ENCODE data around the gene THBS2. TPM values are rescaled to one million over a fixed set of nuclear protein-coding genes. Genes with fewer than 3 reads are reported as not detected.

The THBS2 gene
- total RNA-seq, 2 donors from 2014 or later, result 16.2 to 24.5 TPM

DNA sequence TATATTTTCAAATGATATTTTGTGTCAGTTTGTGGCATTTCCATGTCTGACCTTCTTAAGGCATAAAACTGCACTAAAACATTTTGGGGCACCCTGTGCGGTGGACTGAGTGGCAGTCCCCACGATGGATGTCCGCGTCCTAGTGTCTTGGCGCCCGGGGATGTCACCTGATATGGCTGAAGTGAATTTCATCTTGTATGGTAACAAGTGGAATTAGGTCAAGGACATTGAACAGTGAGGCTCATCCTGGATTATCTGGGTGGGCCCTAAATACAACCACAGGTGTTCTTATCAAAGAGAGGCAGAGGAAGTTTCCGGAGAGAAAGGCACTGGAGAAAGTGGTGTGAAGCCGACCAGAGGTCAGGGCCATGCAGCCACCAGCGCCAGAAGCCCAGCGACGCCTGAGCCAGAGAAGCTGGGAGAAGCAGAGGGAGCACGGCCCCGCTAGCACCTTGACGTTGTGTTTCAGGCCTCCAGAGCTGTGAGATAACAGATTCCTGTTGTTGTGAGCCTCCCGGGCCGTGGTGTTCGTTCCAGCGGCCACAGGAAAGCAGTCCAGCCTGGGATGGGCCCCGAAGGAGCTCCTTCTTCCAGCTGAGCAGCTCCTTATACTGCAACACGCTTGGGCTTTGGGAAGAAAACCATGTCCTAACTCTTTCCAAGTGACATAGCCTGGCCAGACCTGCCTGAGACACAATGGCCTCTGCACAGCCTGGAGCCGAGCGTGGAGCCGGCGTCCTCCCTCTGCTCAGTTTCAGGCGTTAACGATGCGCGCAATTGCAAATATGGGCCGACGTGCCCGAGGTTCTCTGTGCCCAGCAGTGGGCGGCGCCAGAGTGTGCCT lies 22.5 kb downstream of the THBS2 start:
- Histone ChIP-seq H3K27ac (peak overlapping the region; percentile 13 to 40), H3K36me3 (peaks cover 27% of the 10 kb centered on the region), H3K27me3 (no peaks in the 10 kb centered on the region), H3K9me3 (no peaks in the 10 kb centered on the region), H3K4me3 (no peak overlapping the region), H3K4me1 (no peaks in the 10 kb centered on the region)
- TF ChIP-seq, protein P1, sequence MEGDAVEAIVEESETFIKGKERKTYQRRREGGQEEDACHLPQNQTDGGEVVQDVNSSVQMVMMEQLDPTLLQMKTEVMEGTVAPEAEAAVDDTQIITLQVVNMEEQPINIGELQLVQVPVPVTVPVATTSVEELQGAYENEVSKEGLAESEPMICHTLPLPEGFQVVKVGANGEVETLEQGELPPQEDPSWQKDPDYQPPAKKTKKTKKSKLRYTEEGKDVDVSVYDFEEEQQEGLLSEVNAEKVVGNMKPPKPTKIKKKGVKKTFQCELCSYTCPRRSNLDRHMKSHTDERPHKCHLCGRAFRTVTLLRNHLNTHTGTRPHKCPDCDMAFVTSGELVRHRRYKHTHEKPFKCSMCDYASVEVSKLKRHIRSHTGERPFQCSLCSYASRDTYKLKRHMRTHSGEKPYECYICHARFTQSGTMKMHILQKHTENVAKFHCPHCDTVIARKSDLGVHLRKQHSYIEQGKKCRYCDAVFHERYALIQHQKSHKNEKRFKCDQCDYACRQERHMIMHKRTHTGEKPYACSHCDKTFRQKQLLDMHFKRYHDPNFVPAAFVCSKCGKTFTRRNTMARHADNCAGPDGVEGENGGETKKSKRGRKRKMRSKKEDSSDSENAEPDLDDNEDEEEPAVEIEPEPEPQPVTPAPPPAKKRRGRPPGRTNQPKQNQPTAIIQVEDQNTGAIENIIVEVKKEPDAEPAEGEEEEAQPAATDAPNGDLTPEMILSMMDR (IDR thresholded peaks at IDR 0.05), result no peak
- DNase-seq (ENCODE audit: low spot score), result peak; percentile 57

DNA sequence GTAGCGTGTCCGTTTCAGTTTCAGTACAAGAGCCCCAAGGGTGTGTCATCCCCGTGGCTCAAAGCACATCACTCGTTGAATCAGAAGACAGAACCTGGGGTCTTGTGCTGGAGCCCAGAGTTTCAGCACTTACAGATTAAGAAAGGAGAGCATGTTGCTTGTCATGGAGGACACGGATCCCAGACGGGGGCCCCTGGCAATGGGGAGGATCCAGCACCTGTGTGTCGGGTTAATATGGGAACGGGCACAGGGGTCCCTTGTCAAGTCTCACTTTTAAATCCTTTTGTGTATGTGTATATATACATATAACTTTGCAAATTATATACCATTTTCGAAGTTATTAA lies 23.4 kb downstream of the THBS2 start:
- DNase-seq (ENCODE audit: low spot score), result peak; percentile 58
- H3K9me3 ChIP-seq, result no peaks in the 10 kb centered on the region
- no peak overlapping the region for H3K4me3 ChIP-seq
- H3K4me1 ChIP-seq, result no peaks in the 10 kb centered on the region
- peak overlapping the region in 1 of 2 donors; percentile 35 for H3K27ac ChIP-seq
- peaks cover 27% of the 10 kb centered on the region for H3K36me3 ChIP-seq
- no peaks in the 10 kb centered on the region for H3K27me3 ChIP-seq
- TF ChIP-seq, protein P1 (IDR thresholded peaks at IDR 0.05), result no peak

DNA sequence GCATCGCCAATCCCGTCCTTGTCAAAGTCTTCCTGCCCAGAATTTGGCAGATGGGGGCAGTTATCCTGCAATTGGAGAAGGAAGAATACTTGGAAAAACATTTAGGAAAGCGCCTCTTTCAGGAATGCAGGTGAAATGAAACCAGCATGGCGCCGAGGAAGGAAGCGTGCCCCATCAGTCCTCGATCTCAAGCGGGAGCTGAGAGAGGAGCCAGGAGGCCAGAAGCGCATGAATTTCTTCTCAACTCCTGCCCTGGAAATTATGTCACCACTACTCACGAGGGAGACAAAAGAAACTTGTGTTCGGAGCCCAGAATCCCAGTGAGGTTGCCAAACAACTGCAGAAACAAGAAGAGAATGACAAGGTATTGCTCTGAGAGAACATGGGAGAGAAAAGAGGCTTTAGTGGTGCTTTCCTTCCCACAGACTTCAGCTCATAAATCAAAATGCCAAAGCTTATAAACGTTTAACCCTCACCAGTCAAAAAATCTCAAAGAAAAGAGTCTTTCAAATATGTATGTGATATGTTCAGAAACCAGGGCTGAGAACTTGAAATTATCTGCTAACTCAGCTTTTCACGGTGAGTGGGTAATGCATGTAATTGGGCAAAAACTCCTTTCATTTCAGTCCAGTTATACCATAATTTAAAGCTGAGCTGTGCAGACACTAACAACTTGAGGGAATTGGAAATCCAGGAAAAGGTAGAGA lies 23.9 kb downstream of the THBS2 start:
- Histone ChIP-seq H3K27me3 (no peaks in the 10 kb centered on the region), H3K4me3 (no peak overlapping the region), H3K4me1 (no peaks in the 10 kb centered on the region), H3K9me3 (no peaks in the 10 kb centered on the region), H3K27ac (peak overlapping the region in 1 of 2 donors; percentile 35), H3K36me3 (peaks cover 27% of the 10 kb centered on the region)
- TF ChIP-seq, protein P1 (IDR thresholded peaks at IDR 0.05), result no peak
- peak; percentile 70 for DNase-seq (ENCODE audit: low spot score)

DNA sequence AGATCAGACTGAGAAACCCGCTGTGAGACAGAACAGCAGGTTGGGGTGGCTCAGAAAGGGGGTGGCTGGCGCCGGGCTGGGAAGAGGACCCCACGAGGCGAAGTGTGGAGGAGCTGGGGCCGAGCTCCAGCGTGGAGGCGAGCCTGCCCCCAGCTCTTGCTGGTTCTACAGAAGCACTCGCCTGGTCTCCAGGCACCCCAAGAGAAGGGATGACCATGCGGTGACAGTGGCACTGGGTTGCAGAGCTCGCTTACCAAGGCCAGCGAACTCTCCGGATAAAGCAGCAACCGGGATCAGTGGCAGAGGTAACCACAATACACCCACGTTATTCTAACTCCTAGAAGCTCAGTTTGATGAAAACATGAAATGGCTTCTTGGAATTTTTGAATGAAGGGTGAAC lies 26.5 kb downstream of the THBS2 start:
- no peak overlapping the region for H3K27ac ChIP-seq
- TF ChIP-seq, protein P1 (IDR thresholded peaks at IDR 0.05), result no peak
- H3K9me3 ChIP-seq, result no peaks in the 10 kb centered on the region
- H3K4me1 ChIP-seq, result no peaks in the 10 kb centered on the region
- H3K27me3 ChIP-seq, result no peaks in the 10 kb centered on the region
- no peak overlapping the region for H3K4me3 ChIP-seq
- no peak for DNase-seq (ENCODE audit: low spot score)
- peaks cover 8% of the 10 kb centered on the region for H3K36me3 ChIP-seq

DNA sequence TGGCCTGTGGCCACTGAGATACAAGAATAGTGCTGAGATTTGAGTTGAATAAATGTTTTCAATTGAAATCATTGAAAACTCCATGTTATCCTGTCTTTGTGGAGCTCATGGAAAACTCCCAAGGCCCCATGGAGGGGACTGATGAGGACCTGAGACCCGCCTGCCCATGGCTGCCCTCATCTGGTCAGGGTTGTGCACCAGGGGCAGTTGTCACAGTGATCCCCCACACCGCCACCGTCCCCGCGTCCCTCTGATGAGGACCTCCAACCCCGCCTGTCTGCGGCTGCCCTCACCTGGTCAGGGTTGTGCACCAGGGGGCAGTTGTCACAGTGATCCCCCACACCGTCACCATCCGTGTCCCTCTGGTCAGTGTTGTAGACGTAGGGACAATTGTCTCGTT lies 27.8 kb downstream of the THBS2 start:
- peaks cover 5% of the 10 kb centered on the region for H3K36me3 ChIP-seq
- no peak for DNase-seq (ENCODE audit: low spot score)
- no peak overlapping the region for H3K27ac ChIP-seq
- no peaks in the 10 kb centered on the region for H3K27me3 ChIP-seq
- no peaks in the 10 kb centered on the region for H3K9me3 ChIP-seq
- H3K4me3 ChIP-seq, result no peak overlapping the region
- TF ChIP-seq, protein P1 (IDR thresholded peaks at IDR 0.05), result no peak
- H3K4me1 ChIP-seq, result no peaks in the 10 kb centered on the region
